T-helper 1 cell treated with Interleukin-12 subunit alpha and Interleukin-12 subunit beta and Interleukin-4 antibody, amounts not matched to agents 30 ng/mL and 1 ng/mL, for 36 hours (primary cell): ENCODE data around the gene UGT1A3. TPM values are rescaled to one million over a fixed set of nuclear protein-coding genes. Genes with fewer than 3 reads are reported as not detected.

ENCODE experiments used
- intact Hi-C: fragments of 100-400 bp; cut with micrococcal nuclease; formaldehyde crosslinking; loops from one replicate; pipeline ENCODE4 v1.15.1; 2024
- total RNA-seq: library from RNA; stranded (reverse); gene quantifications from 2 replicates; pipeline ENCODE4 v1.2.3, GENCODE V29; 2022

The UGT1A3 gene
- total RNA-seq, 1 donor from 2014 or later: not detected

DNA sequence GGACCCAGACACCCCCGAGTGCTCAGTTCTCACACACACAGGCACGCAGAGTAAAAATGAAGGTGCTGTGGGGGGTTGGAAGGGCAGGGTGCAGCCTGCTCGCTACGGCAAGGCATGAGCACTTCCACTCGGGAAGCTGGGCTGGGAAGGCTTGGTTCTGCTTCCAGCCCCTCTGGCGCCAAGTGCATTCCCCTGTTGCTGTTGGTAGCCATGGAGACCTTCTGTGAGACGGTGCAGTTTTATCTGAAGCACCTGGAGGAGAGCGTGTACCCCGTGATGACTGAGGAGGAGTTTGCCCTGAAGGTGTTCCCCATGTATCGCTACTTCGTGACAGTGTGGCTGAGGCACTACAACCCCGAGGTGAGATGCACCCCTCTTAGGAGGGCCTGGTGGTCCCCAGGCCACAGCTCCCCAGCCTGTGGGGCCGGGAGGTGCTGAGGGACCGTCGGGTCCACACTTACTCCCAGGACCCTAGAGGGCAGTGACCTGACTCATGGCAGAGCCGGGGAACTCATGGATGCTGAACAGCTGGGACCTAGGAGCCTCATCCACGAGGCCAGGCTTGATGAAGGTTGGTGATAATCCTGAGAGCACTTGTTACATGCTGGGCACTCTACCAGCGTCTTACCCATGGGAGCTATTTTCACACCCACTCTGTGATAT, 64.8 kb downstream of the UGT1A3 start:
- intact Hi-C loops: loop anchor here (10.0 kb wide), 1 partner anchor 1581 kb away; no protein-coding TSS in a partner anchor

- intact Hi-C loops: loop anchor here (10.0 kb wide), 1 partner anchor 1581 kb away; no protein-coding TSS in a partner anchor
Observed at GRCh38 chr2:233794128-233794658, 65.4 kb downstream of the UGT1A3 start.

DNA sequence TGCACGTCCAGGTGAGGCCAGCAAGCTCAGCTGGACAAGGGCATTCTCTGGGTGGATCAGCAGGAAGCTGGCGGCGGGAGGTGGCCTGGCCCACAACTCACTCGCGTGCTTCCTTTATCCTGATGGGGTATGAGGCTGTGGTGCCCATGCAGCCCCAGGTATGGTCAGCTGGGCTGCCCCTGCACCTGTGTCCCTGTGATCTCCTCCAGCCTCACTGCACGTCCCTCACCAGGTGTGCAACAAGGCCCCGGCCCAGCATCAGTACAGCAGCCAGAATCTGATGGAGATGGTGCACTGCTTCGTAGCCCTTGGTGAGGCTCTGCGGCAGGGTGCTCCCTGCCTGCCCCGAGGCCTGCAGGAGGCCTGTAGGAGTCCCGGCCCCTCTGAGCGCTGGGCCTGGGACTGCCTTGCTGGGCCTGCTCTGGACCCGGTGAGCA, 66.9 kb downstream of the UGT1A3 start:
- intact Hi-C loops: loop anchor here (10.0 kb wide), 1 partner anchor 1579 kb away; no protein-coding TSS in a partner anchor

- intact Hi-C loops: loop anchor here (10.0 kb wide), 1 partner anchor 1579 kb away; no protein-coding TSS in a partner anchor
Observed at GRCh38 chr2:233796254-233796653, 67.4 kb downstream of the UGT1A3 start.

- intact Hi-C loops: loop anchor here (10.0 kb wide), 1 partner anchor 1576 kb away; no protein-coding TSS in a partner anchor
Observed at GRCh38 chr2:233798335-233799086, 69.7 kb downstream of the UGT1A3 start.

DNA sequence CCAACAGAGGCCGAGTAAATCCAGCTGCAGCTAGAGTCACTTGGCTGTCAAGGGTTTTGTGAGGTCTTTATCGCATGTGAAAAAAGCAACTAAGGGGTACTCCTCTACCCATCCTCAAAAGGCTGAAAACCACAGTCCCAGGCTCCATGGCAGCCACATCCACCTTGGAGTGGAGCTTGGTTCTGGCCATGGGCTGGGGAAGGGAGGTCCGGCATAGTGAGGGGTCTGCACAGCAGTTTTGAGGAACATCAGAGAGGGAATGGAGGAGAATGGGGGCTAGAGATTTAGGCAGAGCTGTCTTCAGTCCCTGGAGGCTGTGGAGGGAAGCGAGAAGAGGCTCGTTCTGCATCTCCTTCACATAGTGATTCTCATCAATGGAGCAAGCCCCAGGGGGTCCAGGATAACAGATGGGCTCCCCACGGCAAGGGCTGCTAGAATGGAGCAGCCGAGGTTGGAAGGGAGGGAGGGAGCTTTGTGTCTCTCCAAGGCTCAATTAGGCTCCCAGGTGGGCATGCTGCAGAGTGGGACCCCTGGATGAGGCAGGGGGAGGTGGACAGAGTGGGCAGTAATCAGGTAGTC, 70.3 kb downstream of the UGT1A3 start:
- intact Hi-C loops: loop anchor here (10.0 kb wide), 1 partner anchor 1576 kb away; no protein-coding TSS in a partner anchor

DNA sequence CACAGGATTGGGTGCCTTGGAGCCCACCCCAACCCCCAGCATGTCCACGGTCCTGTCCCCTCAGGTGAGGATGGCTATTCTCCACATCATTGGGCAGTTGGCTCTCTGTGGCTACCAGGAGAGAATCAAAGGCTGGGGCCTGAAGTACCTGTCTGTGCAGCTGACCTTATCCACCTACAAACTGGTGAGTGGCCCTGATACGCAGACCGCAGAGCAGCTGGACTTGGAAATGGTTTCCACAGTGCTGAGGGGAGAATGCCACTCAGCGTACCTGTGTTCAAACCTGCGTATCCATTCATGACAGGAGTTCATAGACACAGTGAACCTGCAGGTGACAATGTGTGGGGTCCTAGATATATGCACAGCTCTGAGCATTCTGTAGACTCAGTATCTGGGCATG, 70.9 kb downstream of the UGT1A3 start:
- intact Hi-C loops: loop anchor here (10.0 kb wide), 1 partner anchor 1575 kb away; no protein-coding TSS in a partner anchor

DNA sequence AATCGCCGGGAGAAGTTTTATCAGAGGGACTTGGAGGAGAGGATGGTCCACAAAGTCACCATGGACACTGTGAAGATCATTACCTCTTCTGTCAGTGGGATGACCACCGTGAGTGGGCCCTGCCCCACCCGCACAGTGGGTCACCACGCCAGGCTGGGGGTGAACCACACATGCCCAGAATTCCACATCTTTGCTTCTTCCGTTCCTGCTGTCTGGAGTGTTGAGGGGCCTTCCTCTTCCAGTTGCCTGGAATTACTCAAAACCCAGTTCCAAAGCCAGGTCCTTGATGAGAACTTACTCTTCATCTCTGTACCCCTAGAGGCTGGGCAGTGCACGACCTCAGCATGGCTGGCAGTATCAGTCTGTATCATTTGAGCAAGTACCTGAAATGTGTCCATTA, 71.4 kb downstream of the UGT1A3 start:
- intact Hi-C loops: no loop called here

- intact Hi-C loops: no loop called here
Observed at GRCh38 chr2:233801357-233802131, 72.7 kb downstream of the UGT1A3 start.

GRCh38 chr2:233802132-233802815, 73.4 kb downstream of the UGT1A3 start:
- intact Hi-C loops: no loop called here

DNA sequence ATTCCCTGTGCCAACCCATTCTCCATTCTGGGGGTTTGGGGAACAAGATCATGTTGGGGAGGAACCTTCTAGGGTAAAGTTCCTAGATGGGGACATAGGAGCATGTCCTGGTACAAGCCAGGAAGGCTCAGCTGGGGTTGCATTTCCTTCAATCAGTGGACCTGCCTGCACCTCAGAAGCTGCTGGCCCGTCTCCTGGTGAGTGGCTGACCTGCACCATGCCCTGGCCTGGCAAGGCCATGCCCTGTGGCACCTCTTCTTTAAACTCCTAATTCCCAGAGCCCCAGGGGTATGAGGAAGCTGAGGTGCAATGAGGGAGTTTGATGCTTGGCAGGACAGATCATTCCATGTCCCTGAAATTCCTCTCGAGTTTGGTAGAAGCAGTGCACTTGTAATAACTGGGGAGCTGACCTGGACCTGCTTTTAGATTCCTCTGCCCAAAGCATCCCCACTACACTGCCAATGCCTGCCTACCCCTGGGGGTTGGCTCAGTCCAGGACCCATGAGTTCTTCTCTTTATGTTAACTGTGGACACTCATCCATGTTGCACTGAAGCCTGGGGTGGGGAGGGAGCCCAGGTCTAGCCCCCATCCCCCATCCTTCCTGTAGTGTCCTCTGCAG, 74.6 kb downstream of the UGT1A3 start:
- intact Hi-C loops: no loop called here

GRCh38 chr2:233803994-233804393, 75.2 kb downstream of the UGT1A3 start:
- intact Hi-C loops: no loop called here

GRCh38 chr2:233807215-233807865, 78.5 kb downstream of the UGT1A3 start:
- intact Hi-C loops: no loop called here

DNA sequence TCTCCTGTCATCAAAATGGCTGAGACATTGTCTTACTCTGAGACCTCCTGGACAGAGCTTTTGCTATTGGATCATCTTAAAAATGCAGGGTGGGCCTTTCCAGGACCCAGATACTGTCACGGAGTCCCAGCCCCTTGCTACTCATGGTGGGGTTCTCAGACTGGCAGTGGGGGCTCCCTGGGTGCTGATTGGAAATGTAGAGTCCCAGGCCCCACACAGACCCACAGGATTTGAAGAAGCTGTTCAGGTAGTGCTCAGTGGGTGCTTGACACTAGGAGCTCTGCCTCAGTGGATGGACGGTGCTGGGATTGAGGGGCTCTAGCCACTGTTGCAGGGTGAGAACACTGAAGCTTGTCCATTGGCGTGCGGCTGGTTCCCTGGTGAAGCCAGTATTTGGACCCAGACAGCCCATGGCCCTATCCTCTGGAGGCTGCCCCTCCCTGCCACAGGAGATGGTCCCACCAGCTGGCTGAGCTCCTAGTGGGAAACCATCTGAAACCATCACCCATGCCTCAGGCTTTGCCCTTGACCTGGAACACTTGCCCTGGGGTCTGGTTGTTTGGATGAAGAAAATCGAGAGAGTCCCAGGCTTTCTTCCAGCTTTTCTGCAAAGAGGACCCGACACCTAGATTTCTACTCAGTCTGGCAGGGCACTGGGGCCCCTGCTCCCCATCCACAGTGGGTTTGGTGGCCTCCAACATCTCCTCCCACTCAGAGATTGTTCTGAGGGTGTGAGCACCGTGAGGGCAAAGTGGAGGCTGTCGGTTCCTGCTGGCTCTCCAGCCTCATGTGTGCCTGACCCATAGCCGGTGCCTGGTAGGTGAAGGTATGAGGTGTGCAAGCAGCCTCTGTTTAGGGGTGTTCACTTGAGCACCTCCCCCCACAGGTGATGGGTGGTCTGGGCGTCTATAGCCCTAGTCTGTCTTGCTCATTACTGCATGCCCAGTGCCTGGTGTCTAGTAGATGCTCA, 79.4 kb downstream of the UGT1A3 start:
- intact Hi-C loops: no loop called here

DNA sequence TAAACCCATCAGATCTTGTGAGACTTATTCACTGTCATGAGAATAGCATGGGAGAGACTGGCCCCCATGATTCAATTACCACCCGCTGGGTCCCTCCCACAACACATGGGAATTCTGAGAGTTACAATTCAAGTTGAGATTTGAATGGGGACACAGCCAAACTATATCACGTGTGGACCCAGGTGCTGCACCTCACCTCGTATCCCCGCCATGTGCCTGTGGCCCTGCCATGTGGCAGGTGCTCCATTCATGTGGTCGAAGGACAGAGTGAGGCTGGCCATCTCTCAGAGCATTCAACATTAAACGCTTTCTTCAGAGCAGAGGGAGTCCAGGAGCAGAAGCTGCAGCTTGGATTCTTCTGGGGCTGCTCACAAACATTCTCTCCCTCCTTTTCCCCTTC, 81.5 kb downstream of the UGT1A3 start:
- intact Hi-C loops: no loop called here

DNA sequence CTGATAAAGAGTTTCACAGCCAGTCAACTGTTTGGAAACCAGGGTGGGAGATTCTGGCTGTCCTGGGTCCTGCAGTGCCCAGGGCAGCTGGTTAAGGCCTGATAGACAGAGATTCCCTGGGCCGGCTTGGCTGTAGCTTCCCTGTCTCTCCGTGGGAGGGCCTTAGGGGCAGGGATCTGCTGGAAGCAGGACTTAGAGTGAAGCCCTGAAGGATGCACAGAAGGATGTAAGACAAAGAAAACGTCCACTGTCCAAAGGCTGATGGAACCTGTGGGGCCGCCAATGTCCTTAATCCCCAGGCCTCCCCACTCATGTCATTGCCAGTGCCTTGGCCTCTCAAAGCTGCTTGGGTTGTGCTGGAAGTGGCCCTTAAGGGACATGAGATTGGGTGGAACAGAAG, 82.2 kb downstream of the UGT1A3 start:
- intact Hi-C loops: no loop called here

DNA sequence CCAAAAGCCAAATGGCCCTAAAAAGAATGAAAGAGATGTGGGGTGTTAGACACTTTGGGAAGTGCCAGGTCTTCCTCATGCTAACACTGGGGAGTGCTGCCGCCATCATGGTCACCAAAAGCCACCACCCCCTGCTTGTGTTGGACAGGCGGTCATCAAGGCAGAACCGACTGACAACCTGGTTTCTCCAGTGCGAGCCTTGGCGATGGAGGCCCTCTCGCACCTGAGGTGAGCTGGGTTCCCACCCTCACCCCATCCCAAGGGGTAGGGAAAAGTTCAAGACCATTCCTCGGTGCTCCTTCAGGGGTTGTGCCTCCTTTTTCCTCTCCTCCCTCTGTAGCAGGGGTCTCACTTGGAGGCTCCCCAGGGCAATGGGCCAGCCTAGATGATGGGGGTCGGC, 82.9 kb downstream of the UGT1A3 start:
- intact Hi-C loops: no loop called here
